Uterus (tissue), 2 donors: ENCODE data around the gene MMAB.

Experiments used
- POLR2A ChIP-seq, 2 donors: fragments of 450-650 bp; IDR thresholded peaks; one replicate each; pipeline ENCODE4 v1.6.1; 2016; ENCODE audit warnings: antibody characterized with exemption in 2 of 2, mild to moderate bottlenecking in 1 of 2, moderate library complexity in 1 of 2
- TF ChIP-seq, protein P1 (sequence below), 4 experiments: fragments of 200-600 bp in 2 of 4; fragments of 450-650 bp in 2 of 4; sonication (generic) in 2 of 4; IDR thresholded peaks; one replicate each; pipeline ENCODE4 v1.5.1; 2016 to 2019; ENCODE audit warnings: antibody characterized with exemption in 4 of 4, mild to moderate bottlenecking in 2 of 4, moderate library complexity in 1 of 4

DNA sequence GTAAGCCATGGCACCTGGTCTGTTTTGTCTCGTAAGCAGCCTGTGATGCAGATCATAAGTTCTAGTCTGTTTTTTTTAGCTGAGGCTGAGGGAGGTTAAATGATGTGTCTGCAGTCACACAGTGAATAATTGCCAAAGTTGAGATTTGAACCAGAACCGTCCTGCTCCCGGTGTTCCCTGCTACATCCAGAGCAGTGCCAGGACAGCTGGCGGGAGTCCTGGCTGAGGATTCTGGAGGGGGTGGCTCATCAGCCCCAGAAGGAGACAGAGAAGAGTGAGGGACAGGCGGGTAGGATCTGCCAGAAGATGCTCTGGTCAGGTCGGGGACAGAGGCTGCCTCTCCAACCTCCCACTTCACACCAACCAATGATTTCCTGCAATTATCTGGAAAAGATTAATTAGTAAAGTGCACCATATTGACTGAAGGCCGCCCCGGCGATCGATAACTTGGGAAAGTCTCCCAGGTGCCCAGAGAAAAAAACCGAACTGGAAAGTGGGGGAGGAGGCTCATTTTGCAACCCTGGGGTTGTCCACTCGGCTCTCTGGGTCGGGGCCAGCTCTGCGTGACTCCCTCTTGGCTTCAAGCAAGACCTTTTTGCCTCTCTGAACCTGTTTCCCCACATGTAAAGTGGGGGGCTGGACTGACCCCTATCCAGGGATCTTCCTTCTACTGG, 42.4 kb upstream of the MMAB start:
- no peak for TF ChIP-seq POLR2A (IDR thresholded peaks at IDR 0.05)
- TF ChIP-seq, protein P1, sequence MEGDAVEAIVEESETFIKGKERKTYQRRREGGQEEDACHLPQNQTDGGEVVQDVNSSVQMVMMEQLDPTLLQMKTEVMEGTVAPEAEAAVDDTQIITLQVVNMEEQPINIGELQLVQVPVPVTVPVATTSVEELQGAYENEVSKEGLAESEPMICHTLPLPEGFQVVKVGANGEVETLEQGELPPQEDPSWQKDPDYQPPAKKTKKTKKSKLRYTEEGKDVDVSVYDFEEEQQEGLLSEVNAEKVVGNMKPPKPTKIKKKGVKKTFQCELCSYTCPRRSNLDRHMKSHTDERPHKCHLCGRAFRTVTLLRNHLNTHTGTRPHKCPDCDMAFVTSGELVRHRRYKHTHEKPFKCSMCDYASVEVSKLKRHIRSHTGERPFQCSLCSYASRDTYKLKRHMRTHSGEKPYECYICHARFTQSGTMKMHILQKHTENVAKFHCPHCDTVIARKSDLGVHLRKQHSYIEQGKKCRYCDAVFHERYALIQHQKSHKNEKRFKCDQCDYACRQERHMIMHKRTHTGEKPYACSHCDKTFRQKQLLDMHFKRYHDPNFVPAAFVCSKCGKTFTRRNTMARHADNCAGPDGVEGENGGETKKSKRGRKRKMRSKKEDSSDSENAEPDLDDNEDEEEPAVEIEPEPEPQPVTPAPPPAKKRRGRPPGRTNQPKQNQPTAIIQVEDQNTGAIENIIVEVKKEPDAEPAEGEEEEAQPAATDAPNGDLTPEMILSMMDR (IDR thresholded peaks at IDR 0.05), result no peak
